MM.1S (cell line): ENCODE results near the gene SAMD4A.
"Not testable (repeated sequence)": the region's sequence is repeated elsewhere in the genome, so short reads cannot be mapped to it uniquely, and the experiment has no call there.

Experiments used
- DNase-seq: peaks from one replicate; pipeline ENCODE4 v3.0.0-alpha.2; 2015
- H2AFZ ChIP-seq: fragments of 300-600 bp; sonication (generic); 2 replicates; pipeline ENCODE4 v1.6.0; 2016; ENCODE audit warnings: antibody characterized with exemption, low read length
- H3F3A ChIP-seq: fragments of 300-600 bp; sonication (generic); 2 replicates; pipeline ENCODE4 v1.6.1; 2016; ENCODE audit warnings: mild to moderate bottlenecking, antibody characterized with exemption, low read length, moderate library complexity, mixed read lengths; ENCODE audit not compliant: insufficient read depth
- H3K27ac ChIP-seq: fragments of 300-600 bp; sonication (generic); 2 replicates; pipeline ENCODE4 v1.5.1; 2016; ENCODE audit warnings: mild to moderate bottlenecking, low read length
- H3K27me3 ChIP-seq: fragments of 300-600 bp; sonication (generic); replicated peaks from 2 replicates; pipeline ENCODE4 v1.6.0; 2016; ENCODE audit warnings: low read length; ENCODE audit not compliant: insufficient read depth
- H3K36me3 ChIP-seq: fragments of 300-600 bp; sonication (generic); replicated peaks from 2 replicates; pipeline ENCODE4 v1.6.1; 2016; ENCODE audit warnings: mild to moderate bottlenecking, low read length, mixed read lengths; ENCODE audit not compliant: insufficient read depth
- H3K4me1 ChIP-seq: fragments of 300-600 bp; sonication (generic); 2 replicates; pipeline ENCODE4 v1.6.1; 2016; ENCODE audit warnings: low read length, mixed read lengths
- H3K4me2 ChIP-seq: fragments of 300-600 bp; sonication (generic); 2 replicates; pipeline ENCODE4 v1.6.0; 2016; ENCODE audit warnings: low read depth, low read length
- H3K4me3 ChIP-seq: fragments of 300-600 bp; sonication (generic); 2 replicates; pipeline ENCODE4 v1.5.1; 2016; ENCODE audit warnings: low read length, mixed read lengths
- H3K79me2 ChIP-seq: fragments of 300-600 bp; sonication (generic); 2 replicates; pipeline ENCODE4 v1.6.1; 2016; ENCODE audit warnings: mixed run types, low read length, mixed read lengths
- H3K9ac ChIP-seq: fragments of 300-600 bp; sonication (generic); 2 replicates; pipeline ENCODE4 v1.6.1; 2016; ENCODE audit warnings: low read length, mixed read lengths
- H3K9me2 ChIP-seq: fragments of 300-600 bp; sonication (generic); replicated peaks from 2 replicates; pipeline ENCODE4 v1.6.1; 2016; ENCODE audit warnings: mild to moderate bottlenecking, low read length, mixed read lengths; ENCODE audit not compliant: insufficient read depth
- H3K9me3 ChIP-seq: fragments of 300-600 bp; sonication (generic); replicated peaks from 2 replicates; pipeline ENCODE4 v1.6.1; 2016; ENCODE audit warnings: mild to moderate bottlenecking, low read length, mixed read lengths; ENCODE audit not compliant: insufficient read depth
- H4K20me1 ChIP-seq: fragments of 300-600 bp; sonication (generic); 2 replicates; pipeline ENCODE4 v1.6.1; 2016; ENCODE audit warnings: mild to moderate bottlenecking, low read length, moderate library complexity, mixed read lengths; ENCODE audit not compliant: insufficient read depth
- EZH2 ChIP-seq: fragments of 300-600 bp; sonication (generic); optimal IDR thresholded peaks from 2 replicates; pipeline ENCODE3; 2017; ENCODE audit warnings: low read depth, mild to moderate bottlenecking, antibody characterized with exemption, low read length, mixed read lengths
- EZH2phosphoT487 ChIP-seq: fragments of 300-600 bp; sonication (generic); IDR thresholded peaks from 2 replicates; pipeline ENCODE4 v1.6.1; 2018; ENCODE audit warnings: antibody characterized with exemption, low read length
- TF ChIP-seq, protein P1 (sequence below): fragments of 300-600 bp; sonication (generic); IDR thresholded peaks from 2 replicates; pipeline ENCODE4 v1.5.1; 2016; ENCODE audit warnings: antibody characterized with exemption, low read length, mixed read lengths

Gene SAMD4A

DNA sequence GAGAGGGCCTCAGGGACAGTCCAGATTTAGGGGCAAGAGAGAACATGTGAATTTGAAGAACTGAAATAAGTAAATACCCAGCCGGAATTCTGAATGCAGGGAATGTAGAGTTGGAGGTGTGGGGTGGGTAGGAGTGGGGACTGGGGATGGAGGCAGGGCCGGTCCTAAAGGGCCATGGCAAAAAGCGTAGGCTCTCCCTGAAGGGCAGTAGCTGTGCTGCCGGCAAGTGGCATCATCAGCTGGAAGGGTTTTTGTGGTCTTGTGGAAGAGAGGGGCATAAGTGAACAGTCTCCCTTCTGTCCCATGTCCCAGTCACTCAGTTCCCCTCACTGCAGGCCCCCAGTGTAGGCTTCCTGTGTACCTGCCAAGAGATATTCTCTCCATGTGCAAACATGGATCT, 231.1 kb downstream of the SAMD4A start:
- no peak for DNase-seq
- Histone ChIP-seq H3K27ac (no peak overlapping the region), H3K9me2 (no peaks in the 10 kb centered on the region), H4K20me1 (no peaks in the 10 kb centered on the region), H3F3A (no peaks in the 10 kb centered on the region), H3K27me3 (no peaks in the 10 kb centered on the region), H3K4me3 (no peak overlapping the region), H3K36me3 (no peaks in the 10 kb centered on the region), H3K9me3 (no peaks in the 10 kb centered on the region), H3K79me2 (no peaks in the 10 kb centered on the region), H3K4me2 (no peak overlapping the region), H3K4me1 (no peaks in the 10 kb centered on the region), H3K9ac (no peak overlapping the region), H2AFZ (no peak overlapping the region)
- TF ChIP-seq EZH2phosphoT487 = no peak
- TF ChIP-seq, protein P1, sequence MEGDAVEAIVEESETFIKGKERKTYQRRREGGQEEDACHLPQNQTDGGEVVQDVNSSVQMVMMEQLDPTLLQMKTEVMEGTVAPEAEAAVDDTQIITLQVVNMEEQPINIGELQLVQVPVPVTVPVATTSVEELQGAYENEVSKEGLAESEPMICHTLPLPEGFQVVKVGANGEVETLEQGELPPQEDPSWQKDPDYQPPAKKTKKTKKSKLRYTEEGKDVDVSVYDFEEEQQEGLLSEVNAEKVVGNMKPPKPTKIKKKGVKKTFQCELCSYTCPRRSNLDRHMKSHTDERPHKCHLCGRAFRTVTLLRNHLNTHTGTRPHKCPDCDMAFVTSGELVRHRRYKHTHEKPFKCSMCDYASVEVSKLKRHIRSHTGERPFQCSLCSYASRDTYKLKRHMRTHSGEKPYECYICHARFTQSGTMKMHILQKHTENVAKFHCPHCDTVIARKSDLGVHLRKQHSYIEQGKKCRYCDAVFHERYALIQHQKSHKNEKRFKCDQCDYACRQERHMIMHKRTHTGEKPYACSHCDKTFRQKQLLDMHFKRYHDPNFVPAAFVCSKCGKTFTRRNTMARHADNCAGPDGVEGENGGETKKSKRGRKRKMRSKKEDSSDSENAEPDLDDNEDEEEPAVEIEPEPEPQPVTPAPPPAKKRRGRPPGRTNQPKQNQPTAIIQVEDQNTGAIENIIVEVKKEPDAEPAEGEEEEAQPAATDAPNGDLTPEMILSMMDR = no peak
- no peak for TF ChIP-seq EZH2

DNA sequence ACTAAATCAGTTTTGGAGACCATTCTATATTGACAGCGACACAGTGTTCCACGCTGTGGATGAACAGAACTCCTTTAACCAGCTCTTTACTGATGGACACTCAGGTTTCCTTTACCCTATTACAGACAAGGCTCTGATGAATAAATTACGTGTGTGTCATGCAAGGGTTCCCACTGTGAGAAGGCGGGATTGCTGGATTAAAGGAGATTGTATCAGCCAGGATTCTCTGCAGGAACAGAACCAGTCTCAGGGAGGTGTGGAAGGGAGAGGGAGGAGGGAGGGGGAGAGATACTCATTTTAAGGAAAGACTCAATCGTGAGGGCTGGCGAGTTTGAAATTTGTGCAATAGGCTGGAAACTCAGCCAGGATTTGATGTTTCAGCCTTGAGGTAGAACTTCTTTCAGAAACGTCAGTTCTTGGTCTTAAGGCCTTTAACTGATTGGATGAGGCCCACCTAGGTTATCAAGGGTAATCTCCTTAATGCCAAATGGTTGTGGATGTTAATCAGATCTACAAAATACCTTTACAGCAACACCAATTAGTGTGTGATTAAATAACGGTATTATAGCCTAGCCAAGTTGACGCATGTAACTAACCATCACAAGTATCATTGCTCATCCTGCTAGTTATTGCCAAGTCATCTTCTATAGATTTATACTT, 231.7 kb downstream of the SAMD4A start:
- no peaks in the 10 kb centered on the region for H3K27me3 ChIP-seq
- no peak overlapping the region for H3K9ac ChIP-seq
- H3K4me2 ChIP-seq = no peak overlapping the region
- H3K79me2 ChIP-seq = no peaks in the 10 kb centered on the region
- H3F3A ChIP-seq = no peaks in the 10 kb centered on the region
- H3K27ac ChIP-seq = no peak overlapping the region
- H3K36me3 ChIP-seq = no peaks in the 10 kb centered on the region
- H3K9me3 ChIP-seq = no peaks in the 10 kb centered on the region
- TF ChIP-seq EZH2phosphoT487 = no peak
- no peak for TF ChIP-seq EZH2
- TF ChIP-seq, protein P1 = no peak
- no peaks in the 10 kb centered on the region for H3K9me2 ChIP-seq
- DNase-seq = no peak
- H4K20me1 ChIP-seq = no peaks in the 10 kb centered on the region
- no peak overlapping the region for H2AFZ ChIP-seq
- no peaks in the 10 kb centered on the region for H3K4me1 ChIP-seq
- H3K4me3 ChIP-seq = no peak overlapping the region

DNA sequence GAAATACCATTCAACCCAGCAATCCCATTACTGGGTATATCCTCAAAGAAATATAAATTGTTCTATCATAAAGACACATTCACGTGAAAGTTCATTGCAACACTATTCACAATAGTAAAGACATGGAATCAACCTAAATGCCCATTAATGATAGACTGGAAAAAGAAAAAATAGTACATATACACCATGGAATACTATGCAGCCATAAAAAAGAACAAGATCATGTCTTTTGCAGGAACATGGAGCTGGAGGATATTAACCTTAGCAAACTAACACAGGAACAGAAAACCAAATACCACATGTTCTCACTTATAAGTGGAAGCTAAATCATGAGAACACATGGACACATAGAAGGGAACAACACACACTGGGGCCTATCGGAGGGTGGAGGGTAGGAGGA, 234.6 kb downstream of the SAMD4A start:
- not testable (repeated sequence) for H3K4me1 ChIP-seq

DNA sequence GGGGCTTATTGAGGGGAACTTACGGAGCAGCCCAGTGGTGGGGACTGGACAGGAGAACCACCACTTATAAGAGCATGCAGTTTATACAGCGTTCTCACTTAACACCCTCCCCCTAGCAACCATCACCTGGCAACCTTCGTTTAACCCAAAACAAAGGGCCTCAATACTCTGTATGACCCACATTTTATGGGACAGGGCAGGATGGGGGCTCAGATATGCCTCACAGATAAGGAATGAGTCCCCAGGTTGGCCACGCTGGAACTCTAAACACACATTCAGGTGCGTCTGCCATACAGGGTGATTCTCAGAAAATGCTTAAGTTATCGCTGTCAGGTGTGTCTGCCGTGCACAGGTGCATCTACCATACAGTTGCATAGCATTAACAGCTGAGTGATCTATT, 236.5 kb downstream of the SAMD4A start:
- no peaks in the 10 kb centered on the region for H3K9me3 ChIP-seq
- no peak overlapping the region for H3K4me2 ChIP-seq
- no peaks in the 10 kb centered on the region for H3K36me3 ChIP-seq
- H3K4me3 ChIP-seq = no peak overlapping the region
- H3K27me3 ChIP-seq = no peaks in the 10 kb centered on the region
- no peaks in the 10 kb centered on the region for H4K20me1 ChIP-seq
- no peak overlapping the region for H3K9ac ChIP-seq
- DNase-seq = no peak
- H2AFZ ChIP-seq = no peak overlapping the region
- H3K79me2 ChIP-seq = no peaks in the 10 kb centered on the region
- TF ChIP-seq EZH2 = no peak
- TF ChIP-seq, protein P1 = no peak
- TF ChIP-seq EZH2phosphoT487 = no peak
- no peaks in the 10 kb centered on the region for H3K9me2 ChIP-seq
- H3F3A ChIP-seq = no peaks in the 10 kb centered on the region
- H3K27ac ChIP-seq = no peak overlapping the region
- no peaks in the 10 kb centered on the region for H3K4me1 ChIP-seq

More for the DNA sequence above, 234.6 kb downstream of the SAMD4A start:
- not testable (repeated sequence) for H3K9me2 ChIP-seq, H2AFZ ChIP-seq, H3K9ac ChIP-seq, H4K20me1 ChIP-seq, H3F3A ChIP-seq, H3K27me3 ChIP-seq, H3K4me3 ChIP-seq, DNase-seq, H3K9me3 ChIP-seq, H3K27ac ChIP-seq, H3K36me3 ChIP-seq, H3K4me2 ChIP-seq, H3K79me2 ChIP-seq
